ENCODE results near the gene RCN2. TPM values are rescaled to one million over a fixed set of nuclear protein-coding genes. Genes with fewer than 3 reads are reported as not detected.

Gene RCN2
- total RNA-seq, 1 experiment from 2014 or later: 132 TPM

DNA sequence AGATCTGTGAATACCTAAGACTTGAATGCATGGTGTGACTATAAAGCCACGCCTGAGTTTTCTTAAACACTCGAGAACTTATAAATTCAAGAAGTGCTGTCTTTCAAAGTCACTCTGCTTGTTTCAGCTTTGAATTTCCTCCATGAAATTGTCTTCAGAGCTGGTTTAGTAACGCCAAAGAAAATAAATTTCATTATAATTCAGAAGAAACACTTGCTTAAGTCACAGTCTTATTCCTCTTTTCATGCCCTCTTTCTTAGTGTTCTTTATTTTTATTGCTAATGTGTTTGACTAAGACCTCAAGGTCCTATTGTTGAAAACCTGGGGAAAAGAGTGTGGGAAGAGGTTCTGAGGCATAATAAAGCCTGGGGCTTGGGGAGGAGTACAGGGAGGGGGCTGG, 3.3 kb upstream of the RCN2 start:
- in situ Hi-C loops (cut with HindIII; ENCODE audit: low pct_unique_long_range_greater_than_20kb, low sequenced_read_pairs): no loop called here
- no peak for DNase-seq (ENCODE audit: low read depth, low spot score)

GRCh38 chr15:76929011-76929760, 2.4 kb upstream of the RCN2 start:
- in situ Hi-C loops (cut with HindIII; ENCODE audit: low pct_unique_long_range_greater_than_20kb, low sequenced_read_pairs): no loop called here
- no peak for DNase-seq (ENCODE audit: low read depth, low spot score)

GRCh38 chr15:76930831-76931396, 635 bp upstream of the RCN2 start:
- DNase-seq (ENCODE audit: low read depth, low spot score): no peak
- in situ Hi-C loops (cut with HindIII; ENCODE audit: low pct_unique_long_range_greater_than_20kb, low sequenced_read_pairs): no loop called here

DNA sequence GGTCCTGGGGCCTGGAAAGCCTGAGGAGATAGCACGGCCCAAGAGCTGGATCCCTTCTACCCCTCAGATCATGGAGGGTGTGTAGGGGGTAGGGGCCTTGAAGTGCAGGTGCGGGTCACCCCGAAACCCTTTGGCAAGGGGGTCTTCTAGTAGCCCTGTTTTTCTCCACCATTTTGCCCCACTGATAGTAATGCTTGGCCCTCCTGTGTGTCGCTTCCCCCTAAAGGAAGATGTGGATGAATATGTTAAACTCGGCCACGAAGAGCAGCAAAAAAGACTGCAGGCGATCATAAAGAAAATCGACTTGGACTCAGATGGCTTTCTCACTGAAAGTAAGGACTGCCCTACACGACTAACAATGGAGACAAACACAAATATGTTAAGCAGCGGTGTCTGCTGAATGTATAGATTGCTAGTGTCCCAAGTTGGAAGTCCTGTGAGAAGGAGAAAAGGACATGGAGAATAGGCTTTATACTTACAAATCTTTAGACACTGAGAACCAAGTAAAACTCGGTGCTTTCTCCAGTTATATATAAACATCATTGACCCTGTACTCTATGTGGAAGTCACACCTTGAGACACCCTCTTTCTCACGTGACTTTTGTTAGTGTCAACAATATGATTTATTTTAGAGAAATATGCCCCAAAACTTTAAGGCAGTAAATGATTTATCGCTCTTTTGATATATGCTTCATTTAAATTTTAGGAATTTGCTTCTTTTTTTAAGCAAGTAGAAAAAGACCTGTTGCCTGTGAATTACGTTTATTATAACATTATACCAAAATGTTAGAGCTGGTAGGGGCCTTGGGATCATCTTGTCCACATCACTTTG, 802 bp downstream of the RCN2 start:
- in situ Hi-C loops (cut with HindIII; ENCODE audit: low pct_unique_long_range_greater_than_20kb, low sequenced_read_pairs): no loop called here

GRCh38 chr15:76935620-76936019, 4.1 kb downstream of the RCN2 start:
- in situ Hi-C loops (cut with HindIII; ENCODE audit: low pct_unique_long_range_greater_than_20kb, low sequenced_read_pairs): no loop called here
- DNase-seq (ENCODE audit: low read depth, low spot score): no peak

More for the DNA sequence above, 802 bp downstream of the RCN2 start:
- DNase-seq (ENCODE audit: low read depth, low spot score): peak; percentile 16

DNA sequence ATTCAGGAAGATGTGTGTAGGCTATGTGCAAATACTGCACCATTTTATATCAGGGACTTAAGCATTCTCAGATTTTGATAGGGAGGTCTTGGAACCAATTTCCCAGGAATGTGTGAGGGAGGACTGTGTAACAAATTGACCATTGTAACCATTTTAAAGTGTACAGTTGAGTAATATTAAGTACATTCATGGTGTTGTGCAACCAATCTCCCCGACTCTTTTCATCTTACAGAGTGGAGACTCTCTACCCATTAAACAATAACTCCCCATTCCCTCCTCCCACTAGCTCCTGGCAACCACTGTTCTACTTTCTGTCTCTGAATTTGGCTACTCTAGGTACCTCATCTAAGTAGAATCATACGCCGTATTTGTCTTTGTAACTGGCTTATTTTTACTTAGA, 5.1 kb downstream of the RCN2 start:
- DNase-seq (ENCODE audit: low read depth, low spot score): peak; percentile 5
- in situ Hi-C loops (cut with HindIII; ENCODE audit: low pct_unique_long_range_greater_than_20kb, low sequenced_read_pairs): no loop called here

DNA sequence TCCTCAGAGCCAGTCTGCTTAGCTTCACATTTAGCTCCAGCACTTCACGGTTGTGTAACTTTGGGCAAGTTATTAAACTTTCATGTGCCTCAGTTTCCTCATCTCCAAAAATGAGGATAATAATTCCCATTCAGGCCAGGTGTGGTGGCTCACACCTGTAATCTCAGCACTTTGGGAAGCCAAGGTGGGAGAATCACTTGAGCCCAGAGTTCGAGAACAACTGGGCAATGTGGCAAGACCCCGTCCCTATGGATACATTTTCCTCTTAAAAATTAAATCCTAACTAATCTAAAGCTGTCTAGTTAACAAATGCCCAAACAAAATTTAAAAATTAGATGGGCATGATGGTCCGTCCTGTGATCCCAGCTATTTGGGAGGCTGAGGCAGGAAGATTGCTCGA, 7.2 kb downstream of the RCN2 start:
- in situ Hi-C loops (cut with HindIII; ENCODE audit: low pct_unique_long_range_greater_than_20kb, low sequenced_read_pairs): no loop called here
- DNase-seq (ENCODE audit: low read depth, low spot score): no peak

GRCh38 chr15:76939715-76940114, 8.2 kb downstream of the RCN2 start:
- in situ Hi-C loops (cut with HindIII; ENCODE audit: low pct_unique_long_range_greater_than_20kb, low sequenced_read_pairs): no loop called here

DNA sequence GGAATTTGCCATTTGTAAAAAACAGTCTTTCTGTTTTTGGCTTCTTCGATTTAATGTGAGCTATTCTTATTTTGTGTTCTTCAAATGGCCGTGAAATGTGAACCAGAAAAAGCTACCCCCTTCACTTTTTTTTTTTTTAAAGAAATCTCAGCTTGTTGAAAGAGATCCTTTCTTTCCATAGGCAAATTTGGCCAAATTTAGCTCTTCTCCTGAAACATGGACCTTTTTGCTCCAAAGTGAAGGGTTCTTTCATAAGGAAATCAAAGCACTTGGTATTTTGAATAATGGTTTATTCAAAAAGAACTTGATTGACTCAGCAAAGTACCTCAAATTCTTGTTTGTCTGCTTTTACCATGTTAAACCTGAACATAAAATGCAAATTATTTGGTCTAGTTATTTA, 10.1 kb downstream of the RCN2 start:
- peak; percentile 87 for DNase-seq (ENCODE audit: low read depth, low spot score)
- in situ Hi-C loops (cut with HindIII; ENCODE audit: low pct_unique_long_range_greater_than_20kb, low sequenced_read_pairs): no loop called here

More at GRCh38 chr15:76939715-76940114, 8.2 kb downstream of the RCN2 start:
- DNase-seq (ENCODE audit: low read depth, low spot score): no peak

DNA sequence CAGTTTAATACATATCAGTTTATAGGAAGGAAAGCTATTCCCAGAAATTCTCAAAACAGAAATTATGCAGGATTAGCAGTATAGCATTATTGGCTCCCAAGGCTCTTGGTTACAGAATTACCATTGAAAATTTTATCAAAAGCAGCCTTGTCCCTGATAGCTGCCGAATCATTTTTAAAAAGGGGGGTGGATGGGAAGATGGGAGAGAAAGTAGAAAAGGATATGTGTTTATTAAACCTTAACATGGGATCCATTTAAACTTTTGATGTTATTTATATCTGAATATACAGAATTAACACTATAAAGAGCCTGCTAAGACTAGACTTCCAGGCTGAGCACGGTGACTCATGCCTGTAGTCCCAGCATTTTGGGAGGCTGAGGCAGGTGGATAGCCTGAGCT, 10.8 kb downstream of the RCN2 start:
- in situ Hi-C loops (cut with HindIII; ENCODE audit: low pct_unique_long_range_greater_than_20kb, low sequenced_read_pairs): no loop called here
- peak; percentile 62 for DNase-seq (ENCODE audit: low read depth, low spot score)

DNA sequence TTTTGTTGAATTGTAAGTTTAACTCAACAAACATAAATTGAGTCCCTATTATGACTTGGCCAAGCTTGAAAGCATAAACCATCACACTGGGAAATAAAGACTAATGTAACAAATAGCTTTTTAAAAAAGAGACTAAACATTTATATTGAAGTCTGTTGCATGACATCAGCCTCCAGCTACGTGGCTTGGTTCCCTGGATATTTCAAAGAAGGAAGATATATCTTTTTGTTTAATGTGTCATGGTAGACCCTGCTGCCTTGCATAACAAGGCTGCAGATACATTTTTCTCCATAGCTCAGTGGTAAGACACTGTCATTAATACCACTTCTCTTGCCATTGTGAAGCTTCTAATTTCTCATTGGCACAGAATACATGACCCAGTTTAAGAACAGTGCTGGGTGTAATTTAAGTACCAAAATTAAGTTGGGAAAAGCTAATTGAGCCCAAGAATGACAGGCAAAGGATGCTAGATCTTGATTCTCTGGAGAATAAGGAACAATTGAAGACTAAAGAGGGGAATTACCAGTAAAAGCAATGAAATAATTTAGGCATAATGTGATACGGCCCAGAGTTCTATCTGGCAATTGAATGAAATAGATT, 14.0 kb downstream of the RCN2 start:
- in situ Hi-C loops (cut with HindIII; ENCODE audit: low pct_unique_long_range_greater_than_20kb, low sequenced_read_pairs): no loop called here

GRCh38 chr15:76947454-76947853, 15.9 kb downstream of the RCN2 start:
- in situ Hi-C loops (cut with HindIII; ENCODE audit: low pct_unique_long_range_greater_than_20kb, low sequenced_read_pairs): no loop called here
- no peak for DNase-seq (ENCODE audit: low read depth, low spot score)

More for the DNA sequence above, 14.0 kb downstream of the RCN2 start:
- DNase-seq (ENCODE audit: low read depth, low spot score): no peak

DNA sequence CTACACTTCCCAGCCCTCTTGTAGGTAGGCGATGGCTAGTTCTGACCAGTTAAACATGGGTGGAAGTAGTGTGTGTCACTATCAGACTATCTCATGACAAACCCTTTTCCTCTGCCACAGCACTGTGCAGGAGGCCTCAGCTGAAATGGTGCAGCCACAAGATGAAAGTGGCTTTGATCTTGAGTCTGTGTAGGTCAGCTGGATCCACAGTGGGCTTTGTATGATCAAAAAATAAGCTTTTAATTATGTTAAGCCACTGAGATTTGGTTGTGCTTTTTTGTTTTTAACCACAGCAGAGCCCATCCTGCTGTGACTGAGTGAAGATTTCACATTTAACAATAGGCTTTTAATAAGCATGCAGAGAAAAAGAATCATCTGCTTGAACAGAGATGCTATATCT, 19.7 kb downstream of the RCN2 start:
- in situ Hi-C loops (cut with HindIII; ENCODE audit: low pct_unique_long_range_greater_than_20kb, low sequenced_read_pairs): no loop called here
- peak; percentile 63 for DNase-seq (ENCODE audit: low read depth, low spot score)

DNA sequence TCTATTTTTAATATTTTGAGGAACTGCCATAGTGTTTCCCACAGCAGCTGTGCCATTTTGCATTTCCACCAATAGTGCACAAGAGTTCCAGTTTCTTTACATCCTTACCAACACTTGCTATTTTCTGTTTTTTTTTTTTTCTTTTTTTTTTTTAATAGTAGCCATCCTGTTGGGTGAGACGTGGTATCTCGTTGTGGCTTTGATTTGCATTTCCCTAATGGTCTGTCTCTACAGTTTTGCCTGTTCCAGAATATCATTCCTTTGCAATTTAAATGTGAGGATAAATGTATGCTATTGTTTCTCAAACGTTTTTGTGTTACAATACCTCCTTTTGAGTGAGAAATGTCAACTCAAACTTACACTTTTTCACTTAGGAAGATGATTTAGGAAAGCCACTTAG, 22.4 kb downstream of the RCN2 start:
- in situ Hi-C loops (cut with HindIII; ENCODE audit: low pct_unique_long_range_greater_than_20kb, low sequenced_read_pairs): no loop called here
- peak; percentile 70 for DNase-seq (ENCODE audit: low read depth, low spot score)

DNA sequence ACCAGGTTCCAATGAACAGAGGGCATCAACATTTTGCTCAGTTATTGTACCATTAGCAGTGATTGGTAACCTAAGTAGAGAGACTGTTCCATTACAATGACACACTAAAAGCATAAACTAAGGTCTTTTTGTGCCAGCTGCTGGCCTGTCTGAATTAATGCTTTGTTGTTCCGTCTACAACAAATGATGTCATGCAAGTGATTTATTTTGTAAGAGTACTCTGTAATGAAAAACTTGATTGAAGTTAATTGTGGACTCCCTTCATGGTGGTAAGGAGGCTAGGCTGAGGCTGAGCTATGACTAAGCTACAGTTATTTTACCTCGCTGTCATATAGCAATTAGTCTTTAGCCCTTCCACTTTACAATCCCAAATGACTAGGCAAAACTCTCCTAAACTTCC, 23.2 kb downstream of the RCN2 start:
- in situ Hi-C loops (cut with HindIII; ENCODE audit: low pct_unique_long_range_greater_than_20kb, low sequenced_read_pairs): no loop called here

GRCh38 chr15:76961268-76962011, 29.9 kb downstream of the RCN2 start:
- in situ Hi-C loops (cut with HindIII; ENCODE audit: low pct_unique_long_range_greater_than_20kb, low sequenced_read_pairs): no loop called here
- DNase-seq (ENCODE audit: low read depth, low spot score): peak; percentile 33

More for the DNA sequence above, 23.2 kb downstream of the RCN2 start:
- peak; percentile 91 for DNase-seq (ENCODE audit: low read depth, low spot score)

- DNase-seq (ENCODE audit: low read depth, low spot score): no peak
These were observed 30.9 kb downstream of the RCN2 start for GRCh38 chr15:76962337-76963013.

More at GRCh38 chr15:76962337-76963013, 30.9 kb downstream of the RCN2 start:
- in situ Hi-C loops (cut with HindIII; ENCODE audit: low pct_unique_long_range_greater_than_20kb, low sequenced_read_pairs): no loop called here
